ENCODE results near the gene RPP21. TPM values are rescaled to one million over a fixed set of nuclear protein-coding genes. Genes with fewer than 3 reads are reported as not detected.

RPP21 gene
- total RNA-seq, 1 donor from 2014 or later = 38.0 TPM

GRCh38 chr6:30323806-30324205 lies 21.1 kb upstream of the RPP21 start:
- H3K27me3 Mint-ChIP-seq (ENCODE audit: insufficient read depth, low read depth) = peaks cover 2% of the 10 kb centered on the region
- no peak overlapping the region for H3K4me3 Mint-ChIP-seq
- Histone ChIP-seq H3K4me3 (no peak overlapping the region), H3K36me3 (no peaks in the 10 kb centered on the region), H3K4me1 (peaks cover 22% of the 10 kb centered on the region), H3K27ac (no peak overlapping the region), H3K9me3 (ENCODE audit: low read depth) (no peaks in the 10 kb centered on the region), H3K9ac (no peak overlapping the region), H2AFZ (replicated peaks) (no peak overlapping the region), H3F3A (ENCODE audit: low read depth) (peaks cover 16% of the 10 kb centered on the region), H4K20me1 (ENCODE audit: low read depth) (peaks cover 66% of the 10 kb centered on the region), H3K27me3 (no peaks in the 10 kb centered on the region), H3K4me2 (no peak overlapping the region), H3K79me2 (ENCODE audit: low read depth) (peaks cover 88% of the 10 kb centered on the region)
- no peaks in the 10 kb centered on the region for H3K9me3 Mint-ChIP-seq
- no peak overlapping the region for H3K27ac Mint-ChIP-seq
- TF ChIP-seq CTCF (IDR thresholded peaks at IDR 0.05) (no peak), EZH2 (IDR thresholded peaks at IDR 0.05) (no peak), EZH2phosphoT487 (IDR thresholded peaks at IDR 0.05) (no peak)
- peaks cover 14% of the 10 kb centered on the region for H3K36me3 Mint-ChIP-seq
- H3K4me1 Mint-ChIP-seq = peaks cover 34% of the 10 kb centered on the region
- DNase-seq (ENCODE audit: low spot score) = no peak

GRCh38 chr6:30325150-30325872 lies 19.6 kb upstream of the RPP21 start:
- peaks cover 34% of the 10 kb centered on the region for H3K4me1 Mint-ChIP-seq
- Histone ChIP-seq H3K9ac (peak overlapping the region; percentile 48), H3K4me1 (peaks cover 22% of the 10 kb centered on the region), H3K36me3 (no peaks in the 10 kb centered on the region), H3K4me3 (peak overlapping the region; percentile 79), H4K20me1 (ENCODE audit: low read depth) (peaks cover 52% of the 10 kb centered on the region), H3K27me3 (no peaks in the 10 kb centered on the region), H3K4me2 (peak overlapping the region; percentile 87), H3F3A (ENCODE audit: low read depth) (peaks cover 16% of the 10 kb centered on the region), H3K9me3 (ENCODE audit: low read depth) (no peaks in the 10 kb centered on the region), H2AFZ (replicated peaks) (no peak overlapping the region), H3K27ac (peak overlapping the region; percentile 74), H3K79me2 (ENCODE audit: low read depth) (peaks cover 73% of the 10 kb centered on the region)
- H3K27ac Mint-ChIP-seq = peak overlapping the region; percentile 98
- no peaks in the 10 kb centered on the region for H3K9me3 Mint-ChIP-seq
- no peak for TF ChIP-seq EZH2phosphoT487 (IDR thresholded peaks at IDR 0.05)
- H3K4me3 Mint-ChIP-seq = peak overlapping the region; percentile 97
- peaks cover 6% of the 10 kb centered on the region for H3K36me3 Mint-ChIP-seq
- H3K27me3 Mint-ChIP-seq (ENCODE audit: insufficient read depth, low read depth) = peaks cover 2% of the 10 kb centered on the region
- DNase-seq (ENCODE audit: low spot score) = peak; percentile 1

GRCh38 chr6:30325873-30326525 lies 19.0 kb upstream of the RPP21 start:
- Histone ChIP-seq H3K27me3 (no peaks in the 10 kb centered on the region), H3K9ac (peak overlapping the region; percentile 48), H4K20me1 (ENCODE audit: low read depth) (peaks cover 46% of the 10 kb centered on the region), H3K4me3 (peak overlapping the region; percentile 79), H2AFZ (replicated peaks) (peak overlapping the region; percentile 99), H3F3A (ENCODE audit: low read depth) (peaks cover 16% of the 10 kb centered on the region), H3K36me3 (no peaks in the 10 kb centered on the region), H3K4me1 (peaks cover 22% of the 10 kb centered on the region), H3K79me2 (ENCODE audit: low read depth) (peaks cover 66% of the 10 kb centered on the region), H3K4me2 (peak overlapping the region; percentile 87), H3K27ac (peak overlapping the region; percentile 74), H3K9me3 (ENCODE audit: low read depth) (no peaks in the 10 kb centered on the region)
- Mint-ChIP-seq H3K36me3 (peaks cover 7% of the 10 kb centered on the region), H3K27ac (peak overlapping the region; percentile 98), H3K9me3 (no peaks in the 10 kb centered on the region), H3K4me1 (peaks cover 34% of the 10 kb centered on the region), H3K4me3 (peak overlapping the region; percentile 97), H3K27me3 (ENCODE audit: insufficient read depth, low read depth) (peaks cover 2% of the 10 kb centered on the region)
- TF ChIP-seq EZH2phosphoT487 (IDR thresholded peaks at IDR 0.05) (no peak), CTCF (IDR thresholded peaks at IDR 0.05) (no peak), EZH2 (IDR thresholded peaks at IDR 0.05) (no peak)
- DNase-seq (ENCODE audit: low spot score) = peak; percentile 81
